Measurements from ENCODE around the gene RAP1GAP.

The RAP1GAP gene

GRCh38 chr1:21669258-21670058, at the start of gene RAP1GAP:
TSS of gene RAP1GAP (minus strand) at chr1:21669357. CDS start at chr1:21620032, 49,325 bp downstream.
- DNase-seq (ENCODE audit: low read depth) = no peak

- DNase-seq (ENCODE audit: low read depth) = no peak
These were observed 47.0 kb upstream of the RAP1GAP start for GRCh38 chr1:21716169-21716568.

GRCh38 chr1:21707891-21708290, 38.7 kb upstream of the RAP1GAP start:
- no peak for DNase-seq (ENCODE audit: low read depth)

DNA sequence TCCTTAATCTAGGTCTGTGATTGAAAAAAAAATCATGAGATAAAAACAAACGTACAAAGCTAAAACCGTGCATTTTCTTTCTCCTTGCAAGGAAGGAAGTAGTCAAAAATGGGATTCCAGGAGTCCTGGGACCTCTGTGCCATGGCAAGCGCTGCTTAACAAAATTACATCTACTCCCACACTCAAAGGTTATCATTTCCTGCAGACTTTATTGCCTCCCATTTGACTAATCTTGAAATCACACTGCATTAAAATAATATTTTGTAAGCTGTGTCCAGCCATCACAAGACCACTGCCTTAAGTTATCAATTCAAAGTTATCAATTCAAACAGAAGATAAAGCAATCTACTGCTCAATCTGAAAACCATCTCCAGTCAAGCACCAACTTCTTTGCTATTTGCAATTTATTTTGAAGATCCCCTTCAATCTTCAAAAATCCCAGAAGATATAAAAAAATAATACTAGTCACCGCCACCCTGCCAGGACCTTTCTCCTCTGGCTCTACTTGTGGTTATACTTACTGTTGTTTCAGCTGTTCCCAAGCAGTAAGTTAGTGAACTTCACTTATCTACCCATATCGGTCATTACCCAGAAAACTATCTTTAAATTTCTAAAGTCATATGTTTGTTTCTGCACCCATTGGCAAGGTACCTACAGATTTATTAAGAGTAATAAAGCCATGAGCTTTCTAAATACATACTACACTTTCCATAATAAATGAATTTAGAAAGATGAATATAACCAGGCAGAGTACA, 38.1 kb upstream of the RAP1GAP start:
- DNase-seq (ENCODE audit: low read depth) = no peak

DNA sequence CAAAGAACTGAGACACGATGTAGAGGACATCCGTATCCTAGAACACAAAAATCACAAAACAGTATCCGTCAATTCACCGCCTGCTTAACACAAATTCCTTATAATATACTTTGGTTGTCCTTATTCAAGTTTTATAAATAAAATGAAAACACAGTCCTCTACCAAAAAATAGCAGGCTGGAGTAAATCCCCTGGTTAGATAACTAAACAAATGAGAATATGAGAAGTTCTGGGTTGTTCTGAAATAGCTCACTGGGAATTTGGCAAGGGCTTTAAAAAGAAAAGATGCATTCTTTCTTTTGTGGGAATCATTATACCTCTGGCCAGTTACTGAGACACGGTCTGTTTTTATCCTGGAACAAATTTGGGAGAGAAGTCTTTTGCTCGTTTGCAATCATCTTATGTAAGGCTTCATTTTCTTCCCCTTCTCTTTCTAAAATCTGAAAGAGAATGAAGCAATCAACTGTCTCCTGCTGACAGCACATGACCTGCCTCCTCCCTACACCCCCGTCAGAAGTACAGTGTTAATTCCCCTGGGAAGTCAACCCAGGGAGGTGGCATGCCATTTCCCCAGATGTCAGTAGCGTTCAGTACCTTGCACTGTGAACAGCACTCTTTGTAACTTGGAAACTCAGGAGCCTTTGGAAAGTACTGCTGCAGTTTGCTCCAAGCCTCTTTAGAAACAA, 37.1 kb upstream of the RAP1GAP start:
- no peak for DNase-seq (ENCODE audit: low read depth)

GRCh38 chr1:21705303-21705980, 36.3 kb upstream of the RAP1GAP start:
- no peak for DNase-seq (ENCODE audit: low read depth)

- DNase-seq (ENCODE audit: low read depth) = no peak
These were observed 35.0 kb upstream of the RAP1GAP start for GRCh38 chr1:21704145-21704544.

- peak; percentile 11 for DNase-seq (ENCODE audit: low read depth)
These were observed 34.3 kb upstream of the RAP1GAP start for GRCh38 chr1:21703318-21703963.

GRCh38 chr1:21702780-21703179, 33.6 kb upstream of the RAP1GAP start:
- no peak for DNase-seq (ENCODE audit: low read depth)

- no peak for DNase-seq (ENCODE audit: low read depth)
These were observed 32.2 kb upstream of the RAP1GAP start for GRCh38 chr1:21701401-21701800.

- no peak for DNase-seq (ENCODE audit: low read depth)
These were observed 30.9 kb upstream of the RAP1GAP start for GRCh38 chr1:21700094-21700493.

DNA sequence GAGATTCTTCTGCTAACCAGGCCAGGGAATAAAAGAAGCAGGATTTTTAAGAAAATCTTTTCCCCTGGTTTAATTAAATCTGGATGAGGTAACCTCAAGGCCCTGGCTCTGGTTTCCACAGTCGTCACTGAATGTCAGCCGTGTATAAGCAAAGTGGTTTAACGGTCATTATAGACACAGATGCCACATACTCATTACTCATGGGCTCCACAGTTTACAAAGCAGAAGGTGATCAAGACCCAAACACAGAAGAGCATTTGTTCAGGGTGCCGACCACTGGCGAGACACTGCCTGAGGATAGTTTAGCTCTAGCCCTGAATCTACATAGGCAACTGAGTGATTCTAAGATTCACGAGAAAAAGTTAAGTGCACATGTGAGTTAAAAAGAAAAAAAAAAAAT, 27.8 kb upstream of the RAP1GAP start:
- DNase-seq (ENCODE audit: low read depth) = no peak

DNA sequence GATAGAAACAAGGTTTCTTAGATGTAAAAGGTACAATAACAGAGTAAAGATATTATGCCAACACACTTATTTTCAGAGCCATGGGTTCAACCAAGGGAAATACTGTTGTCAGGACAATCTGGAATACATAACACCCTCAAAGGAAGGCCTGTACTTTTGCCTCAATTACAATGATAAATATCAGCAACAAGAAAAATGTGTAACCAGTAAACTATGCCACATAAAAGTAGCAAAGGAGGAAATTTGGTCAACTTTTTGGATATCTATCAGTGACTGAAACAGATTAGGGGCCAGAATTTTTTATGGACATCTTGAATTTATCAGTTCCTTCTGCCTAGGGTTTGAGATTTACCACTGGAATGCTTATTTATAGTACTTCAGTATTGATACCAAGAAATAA, 24.6 kb upstream of the RAP1GAP start:
- no peak for DNase-seq (ENCODE audit: low read depth)

GRCh38 chr1:21691739-21692138, 22.6 kb upstream of the RAP1GAP start:
- DNase-seq (ENCODE audit: low read depth) = no peak

DNA sequence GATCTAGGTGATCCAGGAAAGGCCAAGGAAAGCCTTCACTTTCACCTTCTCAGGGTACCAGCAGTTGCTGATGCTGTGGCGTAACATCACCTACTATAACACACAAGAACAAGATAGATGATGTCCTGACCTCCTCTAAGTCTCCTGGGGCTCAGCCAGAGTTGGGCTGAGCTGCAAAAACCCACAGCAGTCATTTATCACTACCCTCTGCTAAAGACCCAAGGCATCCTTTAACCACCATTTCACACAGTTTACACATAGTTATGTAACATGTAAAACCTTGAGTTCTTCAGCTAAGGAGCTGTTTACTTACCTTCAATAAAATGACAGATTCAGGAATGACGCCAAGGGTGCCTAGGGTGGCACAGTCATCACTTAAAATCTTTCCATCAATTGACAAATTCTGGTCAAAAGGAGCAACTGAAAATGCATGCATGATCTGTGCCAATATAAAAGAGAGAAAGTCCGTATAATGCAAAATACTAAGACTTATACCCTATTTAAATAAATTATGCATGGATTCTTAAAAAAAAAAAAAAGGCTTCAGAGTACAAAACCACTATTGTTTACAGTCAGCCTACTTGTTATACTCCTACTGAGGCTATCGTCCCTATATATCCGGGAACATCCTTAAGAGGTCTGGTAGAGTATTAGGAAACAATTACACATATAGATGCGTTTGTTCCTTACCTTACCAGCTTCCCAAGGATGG, 20.7 kb upstream of the RAP1GAP start:
- no peak for DNase-seq (ENCODE audit: low read depth)

DNA sequence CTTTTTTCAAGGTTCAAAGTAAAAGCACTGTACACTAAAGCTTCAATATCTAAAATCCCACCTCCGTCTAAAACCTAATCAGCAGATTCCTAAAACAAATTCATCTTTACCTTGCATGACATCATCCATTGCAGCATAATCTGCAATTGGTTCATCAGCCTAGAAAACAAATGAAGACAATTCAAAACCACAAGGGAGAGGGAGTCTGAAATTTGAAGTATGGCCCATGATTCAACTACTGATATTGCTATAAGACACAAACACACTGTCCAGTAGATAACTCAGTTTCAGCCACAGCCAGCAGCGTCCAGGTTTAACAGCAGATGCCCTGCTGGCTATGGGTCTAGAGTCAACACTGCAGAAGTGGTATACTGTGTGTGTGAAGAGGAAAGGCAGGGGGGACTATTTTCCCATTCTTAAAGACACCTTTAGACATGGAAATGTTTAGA, 17.9 kb upstream of the RAP1GAP start:
- no peak for DNase-seq (ENCODE audit: low read depth)

- no peak for DNase-seq (ENCODE audit: low read depth)
These were observed 17.0 kb upstream of the RAP1GAP start for GRCh38 chr1:21685946-21686678.

GRCh38 chr1:21681426-21681825, 12.3 kb upstream of the RAP1GAP start:
- no peak for DNase-seq (ENCODE audit: low read depth)

GRCh38 chr1:21680918-21681317, 11.8 kb upstream of the RAP1GAP start:
- peak; percentile 23 for DNase-seq (ENCODE audit: low read depth)

GRCh38 chr1:21680381-21680780, 11.2 kb upstream of the RAP1GAP start:
- no peak for DNase-seq (ENCODE audit: low read depth)

Data from HS-5 (cell line).